SK-N-SH (cell line): Measurements from ENCODE around the gene CRAT.
A peak's percentile ranks its signal among the peaks of the same experiment; 100 is the strongest.

Source experiments
- EP300 ChIP-seq, 2 experiments: IDR thresholded peaks; 2 replicates each; pipeline versions ENCODE4 v1.4.0 to v1.6.1; 2012; ENCODE audit warnings: borderline replicate concordance in 1 of 2, low read depth in 1 of 2, low read length in 1 of 2
- FOXM1 ChIP-seq: IDR thresholded peaks from 2 replicates; pipeline ENCODE4 v1.4.0; 2012; ENCODE audit warnings: low read depth, mild to moderate bottlenecking
- MAX ChIP-seq: IDR thresholded peaks from 2 replicates; pipeline ENCODE4 v1.4.0; 2012; ENCODE audit warnings: low read depth
- USF1 ChIP-seq: IDR thresholded peaks from 2 replicates; pipeline ENCODE4 v1.4.0; 2012; ENCODE audit warnings: low read depth, borderline replicate concordance
- TF ChIP-seq, protein P1 (sequence below): fragments of 200-600 bp; sonication (generic); IDR thresholded peaks from 2 replicates; pipeline ENCODE4 v1.6.1; 2017; ENCODE audit warnings: antibody characterized with exemption, mild to moderate bottlenecking, moderate library complexity

- TF ChIP-seq, protein P1, sequence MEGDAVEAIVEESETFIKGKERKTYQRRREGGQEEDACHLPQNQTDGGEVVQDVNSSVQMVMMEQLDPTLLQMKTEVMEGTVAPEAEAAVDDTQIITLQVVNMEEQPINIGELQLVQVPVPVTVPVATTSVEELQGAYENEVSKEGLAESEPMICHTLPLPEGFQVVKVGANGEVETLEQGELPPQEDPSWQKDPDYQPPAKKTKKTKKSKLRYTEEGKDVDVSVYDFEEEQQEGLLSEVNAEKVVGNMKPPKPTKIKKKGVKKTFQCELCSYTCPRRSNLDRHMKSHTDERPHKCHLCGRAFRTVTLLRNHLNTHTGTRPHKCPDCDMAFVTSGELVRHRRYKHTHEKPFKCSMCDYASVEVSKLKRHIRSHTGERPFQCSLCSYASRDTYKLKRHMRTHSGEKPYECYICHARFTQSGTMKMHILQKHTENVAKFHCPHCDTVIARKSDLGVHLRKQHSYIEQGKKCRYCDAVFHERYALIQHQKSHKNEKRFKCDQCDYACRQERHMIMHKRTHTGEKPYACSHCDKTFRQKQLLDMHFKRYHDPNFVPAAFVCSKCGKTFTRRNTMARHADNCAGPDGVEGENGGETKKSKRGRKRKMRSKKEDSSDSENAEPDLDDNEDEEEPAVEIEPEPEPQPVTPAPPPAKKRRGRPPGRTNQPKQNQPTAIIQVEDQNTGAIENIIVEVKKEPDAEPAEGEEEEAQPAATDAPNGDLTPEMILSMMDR: no peak
- TF ChIP-seq MAX: peak; percentile 23
- peak; percentile 49; the same call in 1 of the 2 replicates for TF ChIP-seq USF1
- TF ChIP-seq FOXM1: no peak
- TF ChIP-seq EP300 (IDR thresholded peaks at IDR 0.05; ENCODE audit: borderline replicate concordance in 1 of 2, low read depth in 1 of 2, low read length in 1 of 2): no peak
Measured at GRCh38 chr9:129141066-129142041, 30.8 kb upstream of the CRAT start.
